ENCODE measurements around the gene CCDC136. TPM values are rescaled to one million over a fixed set of nuclear protein-coding genes. Genes with fewer than 3 reads are reported as not detected.

The CCDC136 gene
- total RNA-seq, 1 experiment from 2014 or later: 1.1 TPM

GRCh38 chr7:128843938-128844621, 52.3 kb downstream of the CCDC136 start:
- no TSS peak for BruUV-seq (replicated peaks)
- H3K4me3 ChIP-seq (ENCODE audit: low read depth in 2 of 2, low read length in 2 of 2): no peak overlapping the region
- CTCF ChIA-PET: no interaction called here
- POLR2A ChIA-PET: no interaction called here
- H3K27me3 ChIP-seq (ENCODE audit: control insufficient read depth, insufficient read depth, low read length): no peaks in the 10 kb centered on the region
- no peaks in the 10 kb centered on the region for H3K36me3 ChIP-seq (ENCODE audit: control insufficient read depth, insufficient read depth, low read length)
- no peaks in the 10 kb centered on the region for H3K4me1 ChIP-seq (ENCODE audit: control insufficient read depth, insufficient read depth, low read length)
- DNase-seq (ENCODE audit: low read depth, low spot score) (no peak), ATAC-seq (no peak)
- H3K9me3 ChIP-seq (ENCODE audit: control insufficient read depth, insufficient read depth, low read depth, low read length): no peaks in the 10 kb centered on the region
- TF ChIP-seq REST (IDR thresholded peaks at IDR 0.05; ENCODE audit: insufficient read depth in 1 of 2, low read depth in 2 of 2, low read length in 1 of 2) (no peak), CTCF (IDR thresholded peaks at IDR 0.05) (no peak), TCF7L2 (IDR thresholded peaks at IDR 0.05; ENCODE audit: low read depth, low read length) (no peak), POLR2AphosphoS5 (IDR thresholded peaks at IDR 0.05; ENCODE audit: low read depth, low read length) (no peak), SIN3A (IDR thresholded peaks at IDR 0.05; ENCODE audit: borderline replicate concordance, insufficient read depth, low read depth, low read length) (no peak)
- no peak overlapping the region for H3K27ac ChIP-seq (ENCODE audit: low read length)
- intact Hi-C loops (cut with micrococcal nuclease; ENCODE audit: unreplicated experiment) (no loop called here), in situ Hi-C loops (cut with HindIII; ENCODE audit: low pct_unique_long_range_greater_than_20kb, low sequenced_read_pairs) (no loop called here)

GRCh38 chr7:128844777-128845311, 53.1 kb downstream of the CCDC136 start:
- Histone ChIP-seq H3K4me3 (ENCODE audit: low read depth in 2 of 2, low read length in 2 of 2) (no peak overlapping the region), H3K4me1 (ENCODE audit: control insufficient read depth, insufficient read depth, low read length) (no peaks in the 10 kb centered on the region), H3K9me3 (ENCODE audit: control insufficient read depth, insufficient read depth, low read depth, low read length) (no peaks in the 10 kb centered on the region), H3K27ac (ENCODE audit: low read length) (no peak overlapping the region), H3K27me3 (ENCODE audit: control insufficient read depth, insufficient read depth, low read length) (no peaks in the 10 kb centered on the region), H3K36me3 (ENCODE audit: control insufficient read depth, insufficient read depth, low read length) (no peaks in the 10 kb centered on the region)
- BruUV-seq (replicated peaks): no TSS peak
- ATAC-seq: no peak
- DNase-seq (ENCODE audit: low read depth, low spot score): no peak
- intact Hi-C loops (cut with micrococcal nuclease; ENCODE audit: unreplicated experiment) (no loop called here), in situ Hi-C loops (cut with HindIII; ENCODE audit: low pct_unique_long_range_greater_than_20kb, low sequenced_read_pairs) (no loop called here)
- ChIA-PET CTCF (no interaction called here), POLR2A (no interaction called here)
- TF ChIP-seq SIN3A (IDR thresholded peaks at IDR 0.05; ENCODE audit: borderline replicate concordance, insufficient read depth, low read depth, low read length): no peak
- TF ChIP-seq REST (IDR thresholded peaks at IDR 0.05; ENCODE audit: insufficient read depth in 1 of 2, low read depth in 2 of 2, low read length in 1 of 2): no peak
- TF ChIP-seq CTCF (IDR thresholded peaks at IDR 0.05): no peak
- TF ChIP-seq TCF7L2 (IDR thresholded peaks at IDR 0.05; ENCODE audit: low read depth, low read length): no peak
- no peak for TF ChIP-seq POLR2AphosphoS5 (IDR thresholded peaks at IDR 0.05; ENCODE audit: low read depth, low read length)

All from Panc1 (cell line).